Iris pigment epithelial cell (primary cell): ENCODE measurements around the gene PLXNB2.

Experiments used
- DNase-seq: peaks from one replicate; pipeline ENCODE4 v3.0.0-alpha.2; 2011; ENCODE audit warnings: low read depth

PLXNB2 gene

DNA sequence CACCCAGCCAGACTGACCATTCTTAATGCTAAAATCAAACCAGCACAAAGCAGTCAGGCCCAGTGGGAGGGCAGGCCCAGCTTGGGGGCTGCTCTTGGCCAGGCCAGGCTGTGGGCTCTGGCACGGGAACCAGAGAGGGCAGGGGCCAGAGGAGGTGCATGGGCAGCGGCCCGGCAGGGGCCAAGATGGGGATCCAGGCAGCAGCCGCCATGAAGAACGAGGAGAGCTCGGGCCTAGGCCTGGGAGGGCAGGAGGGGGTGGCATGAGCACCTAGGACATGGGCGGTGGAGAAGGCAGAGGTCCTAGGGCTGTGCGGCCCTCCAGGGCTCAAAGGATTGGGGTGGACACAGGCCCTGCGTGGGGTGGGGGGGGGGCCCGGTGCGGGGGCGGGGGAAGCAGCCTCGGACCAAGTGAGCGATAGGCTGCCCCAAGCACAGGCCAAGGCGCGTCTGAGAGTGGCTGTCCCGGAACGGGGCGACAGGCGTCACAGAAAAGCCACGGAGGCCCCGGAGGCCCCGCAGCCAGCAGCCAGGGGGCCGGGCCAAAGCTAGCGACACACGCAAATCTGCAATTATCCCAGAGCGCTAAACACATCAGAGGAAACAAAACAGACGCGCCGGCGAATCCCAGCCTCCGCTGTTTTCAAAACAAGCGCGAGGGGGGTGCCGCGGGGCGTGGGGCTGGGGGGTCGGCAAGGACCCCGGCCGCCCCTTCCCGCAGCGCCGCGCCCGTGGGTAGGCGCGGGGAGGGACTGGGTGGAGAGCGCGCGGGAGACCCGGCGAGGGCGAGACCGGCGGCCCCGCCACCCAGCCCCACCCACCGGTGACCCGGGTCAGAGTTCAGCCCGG lies 8.3 kb downstream of the PLXNB2 start:
- no peak for DNase-seq

DNA sequence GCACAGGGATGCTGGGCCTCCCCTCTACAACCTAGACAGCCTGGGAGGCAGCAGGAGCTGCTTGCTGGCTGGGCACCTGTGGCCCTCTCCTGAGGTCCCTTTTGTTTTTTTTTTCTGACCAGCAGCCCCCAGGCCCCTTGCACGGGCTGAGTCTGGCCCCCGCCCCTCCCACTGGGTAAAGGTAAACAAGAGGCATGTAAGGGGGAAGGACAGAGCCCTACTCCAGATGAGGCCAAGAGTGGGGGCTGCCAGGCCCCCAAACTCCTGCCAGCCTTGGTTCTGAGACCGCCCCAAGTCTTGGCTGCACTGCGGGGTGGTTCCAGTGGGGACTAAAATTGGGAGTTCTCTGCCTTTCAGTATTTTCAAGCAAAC lies 9.2 kb downstream of the PLXNB2 start:
- DNase-seq: no peak

DNA sequence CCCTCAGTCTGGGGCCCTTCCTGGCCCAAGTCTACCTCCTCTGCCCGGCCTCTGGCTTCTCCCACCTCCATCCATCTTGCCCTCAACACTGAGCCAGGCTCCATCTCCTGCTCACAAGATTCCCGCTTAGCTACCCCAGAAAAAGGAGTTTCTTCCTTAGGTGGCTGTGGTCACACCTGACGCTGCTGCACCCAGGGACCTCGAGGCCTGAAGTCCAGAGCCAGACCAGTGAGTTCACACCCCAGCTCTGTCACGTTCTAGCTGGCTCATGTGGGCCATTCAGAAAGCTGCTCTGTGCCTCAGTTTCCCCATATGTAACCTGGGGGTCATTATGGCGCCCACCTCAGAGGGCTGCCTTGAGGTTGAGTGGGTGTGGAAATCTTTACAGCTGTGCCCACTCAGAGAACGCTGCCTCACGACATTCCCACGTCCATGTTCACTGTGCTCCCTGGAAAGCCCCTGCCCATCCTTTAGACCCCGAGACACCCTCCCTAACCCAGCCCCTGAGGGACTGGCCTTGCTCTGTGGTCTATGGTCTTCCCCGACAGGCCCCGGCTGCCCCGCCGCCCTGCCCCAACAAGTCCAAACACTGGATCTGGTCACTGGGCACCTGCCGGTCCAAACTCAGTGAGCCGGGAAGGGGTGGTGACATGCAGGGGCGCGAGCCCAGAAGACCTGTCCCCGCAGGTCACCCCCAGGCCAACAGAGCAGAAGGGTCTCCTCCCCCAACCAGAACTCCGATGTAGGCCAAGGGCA lies 9.8 kb downstream of the PLXNB2 start:
- no peak for DNase-seq

DNA sequence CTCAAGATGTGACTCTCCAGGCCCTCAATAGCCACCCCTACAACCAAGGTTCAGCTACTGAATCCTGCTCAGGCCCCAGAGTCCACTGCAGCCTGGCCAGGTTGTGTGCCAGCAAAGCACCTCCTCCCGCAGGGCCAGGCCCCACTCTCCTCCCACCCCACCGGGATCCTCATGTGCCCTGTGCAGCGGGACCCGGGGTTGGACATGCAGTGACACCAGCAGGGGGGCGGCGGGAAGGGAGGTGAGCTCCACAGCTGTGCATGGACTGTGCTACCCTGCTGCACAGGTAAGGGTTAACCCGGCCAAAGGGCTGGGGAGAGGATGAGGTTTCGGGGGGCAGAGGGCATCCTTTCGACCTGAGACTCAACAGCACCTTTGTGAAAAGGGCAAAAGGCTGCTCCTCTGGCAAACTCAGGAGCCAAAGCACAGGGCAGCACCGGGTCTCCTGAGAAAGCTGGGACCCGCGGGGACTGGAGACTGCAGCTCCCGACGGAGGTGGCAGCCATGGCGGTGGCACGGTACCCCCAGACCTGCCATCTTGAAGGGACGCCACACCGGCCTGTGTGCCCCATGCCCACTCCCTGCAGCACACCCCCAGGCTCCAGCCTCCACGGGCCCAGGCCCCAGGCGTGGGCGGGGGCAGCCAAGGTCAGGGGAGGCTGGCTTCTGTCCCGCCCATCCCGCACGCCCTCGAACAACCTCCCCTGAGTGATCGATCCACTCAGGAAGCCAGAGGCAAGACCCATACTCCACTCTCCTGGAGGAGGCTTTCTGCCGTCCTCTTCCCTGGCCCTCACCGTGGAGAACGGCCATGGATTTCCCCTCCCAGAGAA lies 10.6 kb downstream of the PLXNB2 start:
- DNase-seq: no peak

DNA sequence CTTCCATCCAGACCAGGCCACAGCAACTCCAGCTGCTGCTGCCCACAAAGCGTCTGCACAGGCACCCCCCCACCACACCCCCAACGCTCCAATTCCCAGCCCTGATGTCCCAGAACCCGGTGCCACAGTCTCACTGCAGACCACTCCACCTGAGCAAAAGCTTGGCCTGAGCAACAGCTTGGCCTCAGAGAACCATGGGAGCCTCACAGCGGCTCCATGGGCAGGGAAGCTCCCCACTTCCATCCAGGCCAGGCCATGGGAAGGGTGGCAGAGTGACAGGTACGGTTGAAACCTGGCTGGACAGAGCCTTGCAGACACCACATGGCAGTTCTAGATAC lies 13.2 kb downstream of the PLXNB2 start:
- DNase-seq: no peak

DNA sequence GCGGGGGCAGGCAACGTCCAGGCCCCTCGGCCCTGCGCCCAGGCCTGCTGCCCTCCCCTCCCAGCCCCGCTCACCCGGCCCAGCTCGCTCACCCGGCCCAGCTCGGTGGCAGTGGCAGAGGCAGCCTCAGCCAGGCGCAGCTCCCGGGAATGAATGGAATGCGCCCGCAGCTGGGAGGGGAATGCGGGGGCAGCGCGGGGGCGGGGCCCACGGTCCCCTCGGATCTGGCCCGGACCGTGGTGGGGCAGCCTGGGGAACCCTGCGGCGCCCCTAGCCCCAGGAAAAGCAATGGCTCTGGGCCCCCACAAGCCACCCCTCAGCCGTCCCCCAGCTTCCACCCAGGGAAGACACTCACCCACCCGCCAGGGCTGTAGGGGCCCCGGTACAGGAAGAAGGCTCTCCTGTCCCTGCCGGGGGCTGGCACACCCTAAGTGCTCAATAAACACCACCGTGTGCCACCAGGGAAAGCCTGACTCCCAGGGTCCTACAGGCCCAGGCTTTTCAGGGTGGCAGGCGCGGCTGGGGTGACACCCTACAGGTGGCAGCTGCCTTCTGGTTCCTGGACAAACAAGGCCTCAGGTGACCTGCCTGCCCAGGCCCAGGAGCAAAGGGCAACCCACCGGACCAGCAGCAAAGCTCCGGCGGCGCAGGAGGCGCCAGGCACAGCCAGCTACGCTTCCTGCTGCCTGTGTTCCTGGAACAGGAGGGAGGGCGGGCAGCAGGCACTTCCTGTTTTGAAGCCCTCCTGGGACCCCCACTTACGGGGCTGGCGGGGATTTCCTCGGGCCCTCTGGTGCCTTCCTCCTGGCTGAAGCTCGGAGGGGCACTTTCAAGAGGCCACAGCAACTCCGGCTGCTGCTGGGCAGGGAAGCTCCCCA lies 13.8 kb downstream of the PLXNB2 start:
- peak; percentile 69 for DNase-seq

DNA sequence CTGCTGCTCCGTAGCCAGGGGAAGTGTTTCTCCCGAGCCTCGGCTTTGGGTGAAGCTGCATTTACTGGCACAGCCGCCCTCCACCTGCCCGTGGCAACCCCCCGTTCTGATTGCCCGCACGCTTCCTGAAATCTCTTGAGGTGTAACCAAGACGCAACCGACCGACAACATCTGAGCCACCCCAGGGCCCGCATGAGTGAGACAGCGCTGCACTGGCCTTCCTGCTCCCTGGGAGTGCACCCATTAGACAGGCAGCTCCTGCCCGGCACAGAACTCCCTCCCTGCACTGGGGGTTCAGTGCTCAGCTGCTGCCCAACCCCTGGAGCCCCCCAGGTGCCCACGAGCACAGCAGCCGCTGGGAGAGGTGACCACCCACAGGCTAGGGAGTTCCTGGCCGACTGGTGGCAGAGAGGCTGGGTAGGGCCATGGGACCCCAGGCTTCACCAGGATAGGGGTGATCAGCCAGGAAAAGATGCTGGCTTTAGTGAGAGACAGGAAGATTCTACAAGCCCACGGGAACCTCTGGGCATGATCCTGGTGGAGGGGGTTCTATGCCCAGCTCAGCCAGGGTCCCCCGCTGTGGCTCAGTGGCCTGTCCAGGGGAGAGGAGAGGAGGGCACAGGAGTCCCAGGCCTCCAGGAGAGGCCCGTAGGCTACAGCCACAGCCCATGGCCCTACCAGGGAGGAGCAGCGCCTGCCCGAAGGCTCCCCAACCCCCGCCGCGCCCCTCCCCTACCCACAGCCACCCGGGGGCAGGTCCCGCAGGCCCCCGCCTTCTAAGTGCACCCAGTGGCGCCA lies 14.6 kb downstream of the PLXNB2 start:
- no peak for DNase-seq

DNA sequence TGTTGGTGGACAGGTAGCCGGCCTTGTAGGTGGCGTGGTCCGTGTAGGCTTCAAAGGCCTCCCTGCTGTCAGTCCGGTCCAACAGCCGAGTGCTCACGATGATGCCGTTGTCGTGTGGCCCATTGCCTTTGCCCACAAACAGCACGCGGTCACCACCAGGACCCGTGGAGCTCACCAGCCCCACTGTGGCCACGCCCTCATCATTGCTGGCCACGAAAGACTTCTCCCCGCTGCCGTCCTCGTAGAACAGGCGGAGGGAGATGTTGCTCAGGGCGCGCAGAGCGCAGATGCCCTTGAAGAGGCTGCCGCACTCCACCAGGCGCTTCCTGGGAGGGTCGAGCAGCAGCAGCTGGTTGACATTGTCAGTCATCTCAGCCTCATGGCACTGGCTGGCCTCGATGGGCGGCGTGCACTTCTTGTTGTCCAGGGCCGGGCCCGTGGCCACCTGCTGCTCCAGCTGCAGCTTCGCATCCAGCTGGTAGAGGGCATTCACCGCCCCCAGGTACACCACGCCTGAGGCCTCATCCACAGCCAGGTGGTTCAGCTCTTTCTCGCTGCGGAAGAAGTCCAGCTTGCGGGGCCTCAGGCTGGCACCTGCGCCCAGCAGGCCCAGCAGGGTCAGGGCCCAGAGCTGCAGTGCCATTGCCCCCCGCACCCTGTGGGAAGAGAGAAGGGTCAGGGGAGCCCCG lies 17.4 kb downstream of the PLXNB2 start:
- no peak for DNase-seq

DNA sequence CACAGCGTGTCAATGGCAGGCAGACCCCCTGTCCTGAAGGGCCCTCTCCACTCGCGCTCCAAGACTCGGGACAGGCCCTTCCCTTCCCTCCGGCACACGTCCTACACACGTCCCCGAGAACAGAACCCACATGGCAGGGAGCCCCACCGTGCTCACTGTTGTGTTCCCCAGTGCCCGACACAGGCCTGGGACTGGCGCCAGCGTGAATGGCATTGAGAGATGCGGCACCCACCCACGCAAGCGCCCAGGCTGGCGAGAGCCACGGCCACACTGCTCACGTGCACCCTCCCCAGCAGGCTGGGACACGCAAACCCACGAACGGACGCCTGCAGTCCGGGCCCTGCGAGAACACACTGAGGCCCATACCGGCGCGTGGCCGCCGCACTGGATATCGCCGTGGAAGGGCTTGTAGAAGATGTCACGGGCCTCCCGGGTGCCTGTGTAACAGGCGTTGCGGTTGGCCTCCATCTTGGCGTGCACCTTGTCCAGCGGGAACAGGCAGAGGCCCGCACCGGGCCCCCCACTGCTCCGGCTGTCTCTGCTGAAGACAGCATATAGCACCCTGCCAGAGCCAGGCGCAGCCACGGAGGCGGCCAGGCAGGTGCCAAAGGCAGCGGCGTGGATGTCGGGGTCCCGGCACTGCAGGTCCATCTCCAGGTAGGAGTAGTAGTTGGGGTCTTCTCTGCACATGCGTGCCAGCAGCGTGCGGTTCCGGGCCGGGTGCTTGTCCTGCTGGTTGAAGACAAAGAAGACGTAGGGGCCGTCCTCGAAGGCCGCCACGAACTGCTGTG lies 18.1 kb downstream of the PLXNB2 start:
- no peak for DNase-seq

DNA sequence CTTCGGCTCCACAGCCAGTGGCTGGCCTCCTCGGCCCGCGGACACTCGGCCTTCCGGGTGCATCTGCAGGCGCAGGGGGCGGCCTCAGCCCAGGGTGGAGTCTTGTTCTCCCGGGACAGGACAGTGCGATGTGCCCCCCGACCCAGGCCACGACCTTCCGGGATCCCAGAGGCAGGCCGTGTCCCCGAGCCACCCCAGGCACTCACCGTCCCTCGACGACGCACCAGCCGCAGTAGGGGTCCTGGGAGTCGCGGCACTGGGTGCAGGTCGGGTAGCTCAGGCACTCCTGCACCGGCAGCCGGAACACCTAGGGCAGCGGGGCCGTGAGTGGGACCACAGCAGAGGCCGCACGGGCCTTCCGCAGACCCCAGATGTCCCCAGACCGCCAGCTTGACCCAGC lies 19.7 kb downstream of the PLXNB2 start:
- DNase-seq: no peak

DNA sequence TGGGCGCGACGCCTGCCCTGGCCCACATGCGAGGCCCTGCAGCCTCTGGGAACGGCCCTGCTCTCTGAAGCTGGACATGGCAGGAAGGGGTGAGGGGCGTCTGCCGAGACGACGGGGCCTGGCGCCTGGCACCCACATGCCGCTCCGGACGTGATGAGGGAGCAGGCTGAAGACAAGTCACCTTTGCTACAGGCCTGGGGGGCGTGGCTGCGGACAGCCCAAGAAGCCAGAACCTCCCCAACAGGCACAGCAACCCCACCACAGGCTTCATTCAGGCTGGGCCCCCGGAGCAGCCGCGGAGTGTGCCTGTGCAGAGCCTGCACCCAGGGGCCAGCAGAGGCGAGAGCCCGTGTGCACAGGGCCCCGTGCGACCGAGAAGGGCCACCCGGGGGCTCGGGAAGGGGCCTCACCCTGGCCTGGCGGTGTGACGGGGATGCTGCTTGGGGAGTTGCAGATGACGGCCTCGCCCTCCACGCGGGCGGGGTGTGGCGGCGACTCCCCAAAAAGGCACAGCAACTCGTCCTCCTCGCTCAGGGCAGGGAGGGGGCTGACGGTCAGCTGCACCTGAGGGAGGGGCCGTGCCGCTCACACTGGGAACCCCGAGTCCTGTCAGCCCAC lies 20.6 kb downstream of the PLXNB2 start:
- no peak for DNase-seq

DNA sequence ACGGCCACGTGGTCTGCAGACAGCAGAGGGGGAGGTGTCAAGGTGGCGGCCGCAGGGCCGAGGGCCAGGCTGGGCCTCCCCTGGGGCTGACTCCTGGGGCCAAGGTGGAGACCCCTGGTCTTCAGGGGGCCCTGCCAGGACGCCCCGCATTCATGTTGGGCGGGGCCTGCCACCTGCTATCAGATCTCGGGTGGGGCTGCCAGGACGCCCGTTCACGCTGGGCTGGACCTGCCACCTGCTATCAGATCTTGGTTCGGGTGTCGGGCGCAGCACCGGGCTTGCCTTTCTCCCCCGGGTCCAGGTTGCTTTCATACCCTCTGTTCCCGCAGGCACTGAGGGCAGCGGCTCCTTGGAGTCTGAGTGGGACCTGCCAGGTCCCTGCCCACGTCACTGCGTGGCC lies 21.2 kb downstream of the PLXNB2 start:
- DNase-seq: no peak

DNA sequence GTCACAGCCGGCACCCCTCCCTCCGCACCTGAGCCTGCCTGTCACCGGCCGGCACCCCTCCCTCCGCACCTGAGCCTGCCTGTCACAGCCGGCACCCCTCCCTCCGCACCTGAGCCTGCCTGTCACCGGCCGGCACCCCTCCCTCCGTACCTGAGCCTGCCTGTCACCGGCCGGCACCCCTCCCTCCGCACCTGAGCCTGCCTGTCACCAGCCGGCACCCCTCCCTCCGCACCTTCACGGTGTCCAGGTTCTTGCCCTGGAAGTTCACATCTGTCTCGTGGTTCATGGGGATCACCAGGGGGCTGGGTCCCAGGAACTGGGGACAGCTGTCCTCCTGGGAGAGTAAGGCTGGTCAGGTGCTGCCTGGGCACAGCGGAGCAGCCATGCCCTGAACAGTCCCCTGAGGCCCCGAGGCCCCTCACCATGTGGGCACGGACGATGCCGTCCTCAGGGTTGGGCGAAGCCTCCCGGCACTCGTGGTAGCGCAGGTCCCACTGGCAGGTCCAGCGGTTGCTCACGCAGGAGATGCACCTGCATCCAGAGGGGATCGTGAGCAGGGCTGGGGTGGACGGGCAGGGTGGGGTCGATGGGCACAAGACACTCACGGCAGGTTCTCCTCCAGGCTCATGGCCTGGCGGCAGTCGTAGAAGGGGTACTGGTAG lies 21.7 kb downstream of the PLXNB2 start:
- no peak for DNase-seq

DNA sequence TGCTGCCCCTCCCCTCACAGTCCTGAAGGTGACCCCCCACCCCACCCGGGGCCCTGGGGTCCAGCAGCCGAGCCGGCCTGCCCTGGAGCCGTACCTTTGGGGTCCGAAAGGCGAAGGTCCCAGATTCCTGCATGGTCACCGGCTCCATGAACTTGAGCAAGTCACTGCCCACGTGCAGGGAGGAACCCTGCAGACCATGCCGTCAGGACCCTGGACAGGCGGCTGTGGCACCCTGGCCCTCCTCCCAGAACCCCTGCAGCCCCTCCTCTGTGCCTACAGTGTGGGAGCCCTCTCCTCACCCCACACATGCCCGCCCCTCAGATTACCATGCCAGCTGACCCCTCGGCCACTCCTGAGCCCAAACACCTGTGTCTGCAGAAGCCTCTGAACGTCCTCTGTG lies 23.0 kb downstream of the PLXNB2 start:
- DNase-seq: no peak

DNA sequence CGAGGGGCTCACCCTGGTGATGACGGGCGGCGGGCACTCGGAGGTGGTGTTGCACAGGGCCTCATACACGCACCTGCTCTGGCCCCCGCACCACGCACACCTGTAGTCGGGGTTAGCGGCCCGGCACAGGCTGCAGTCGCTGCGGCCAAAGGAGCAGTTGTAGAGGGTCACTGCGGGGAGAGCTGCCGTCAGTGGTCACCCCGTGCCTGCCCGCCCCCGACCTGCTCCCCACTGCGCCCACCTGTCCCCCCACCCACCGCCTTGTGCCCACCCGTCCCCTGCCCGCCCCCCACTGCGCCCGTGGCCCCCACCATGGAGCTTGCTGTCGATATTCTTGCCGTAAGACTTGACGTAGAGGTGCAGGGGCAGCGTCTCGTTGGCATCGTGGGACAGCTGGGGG lies 23.6 kb downstream of the PLXNB2 start:
- DNase-seq: no peak

DNA sequence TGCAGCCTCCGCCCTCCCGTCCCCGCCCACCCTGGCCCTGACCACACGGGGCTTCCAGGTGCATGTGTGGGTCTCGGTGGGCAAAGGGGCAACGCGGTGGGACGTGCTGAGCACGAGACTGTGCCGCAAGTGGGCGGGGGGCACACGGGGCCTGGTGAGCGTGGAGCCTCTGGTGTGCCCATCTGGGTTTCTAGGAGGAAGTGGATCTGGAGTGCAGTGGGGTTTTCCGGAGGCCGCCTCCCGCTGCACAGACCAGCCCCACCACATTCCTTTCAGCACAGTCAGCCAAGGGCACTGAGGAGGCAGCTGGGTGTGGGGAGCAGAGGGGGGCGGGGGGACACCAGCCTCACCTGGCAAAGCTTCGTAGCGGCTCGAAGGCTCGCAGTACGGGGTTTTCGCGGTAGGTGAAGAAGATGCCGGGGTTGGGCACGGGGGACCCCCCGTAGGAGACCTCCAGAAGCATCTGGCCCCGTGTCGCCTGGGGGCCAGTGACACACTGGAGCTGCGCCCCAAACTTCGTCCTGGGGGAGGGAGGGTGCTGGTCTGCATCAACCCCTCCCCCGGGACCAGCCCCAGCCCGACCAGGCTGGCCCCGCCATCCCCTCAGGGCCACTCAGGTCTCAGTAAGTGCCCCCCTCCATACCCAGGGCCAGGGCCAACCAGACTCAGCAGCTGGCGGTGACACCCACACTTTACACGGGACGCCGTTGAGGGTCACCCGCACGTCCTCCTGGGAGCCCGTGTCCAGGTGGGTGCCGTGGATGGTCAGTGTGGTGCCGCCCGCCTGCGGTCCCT lies 24.9 kb downstream of the PLXNB2 start:
- DNase-seq: peak; percentile 85

DNA sequence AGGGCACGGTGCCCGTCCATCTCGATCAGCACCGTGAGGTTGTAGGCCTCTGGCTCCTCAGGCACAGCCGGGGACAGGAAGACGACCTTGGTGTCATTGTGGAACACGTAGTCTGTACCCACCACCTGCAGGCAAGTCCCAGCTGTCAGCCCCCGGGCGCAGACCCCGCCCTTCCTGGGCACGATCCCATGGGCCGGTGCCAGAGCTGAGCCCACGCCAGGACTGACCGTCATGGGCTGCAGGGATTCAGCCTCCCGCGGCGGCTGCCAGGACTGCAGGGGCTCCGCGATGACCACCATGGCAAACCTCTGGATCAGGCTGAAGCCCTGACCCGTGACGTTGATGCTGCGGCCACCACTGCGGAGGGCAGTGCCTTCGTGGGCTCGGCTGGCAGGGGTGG lies 25.5 kb downstream of the PLXNB2 start:
- no peak for DNase-seq

DNA sequence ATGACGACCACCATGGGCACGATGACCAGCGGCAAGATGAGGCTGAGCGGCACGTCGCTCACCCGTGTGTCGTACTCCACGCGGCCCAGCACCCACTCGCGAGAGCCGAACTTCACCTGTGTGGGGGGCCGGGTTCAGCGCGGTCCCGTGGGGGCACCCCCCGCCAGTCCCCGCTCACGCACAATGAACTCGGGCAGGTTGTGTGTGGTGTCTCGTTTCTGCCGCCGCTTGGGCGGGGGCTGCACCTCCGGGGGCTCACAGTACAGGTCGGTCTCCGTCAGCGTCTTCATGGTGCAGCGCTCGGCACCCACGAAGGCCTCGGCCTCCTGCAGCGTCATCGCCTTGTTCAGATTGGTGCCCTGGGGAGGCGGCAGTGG lies 26.1 kb downstream of the PLXNB2 start:
- no peak for DNase-seq
